Measurements from ENCODE around the gene COL23A1.

DNA sequence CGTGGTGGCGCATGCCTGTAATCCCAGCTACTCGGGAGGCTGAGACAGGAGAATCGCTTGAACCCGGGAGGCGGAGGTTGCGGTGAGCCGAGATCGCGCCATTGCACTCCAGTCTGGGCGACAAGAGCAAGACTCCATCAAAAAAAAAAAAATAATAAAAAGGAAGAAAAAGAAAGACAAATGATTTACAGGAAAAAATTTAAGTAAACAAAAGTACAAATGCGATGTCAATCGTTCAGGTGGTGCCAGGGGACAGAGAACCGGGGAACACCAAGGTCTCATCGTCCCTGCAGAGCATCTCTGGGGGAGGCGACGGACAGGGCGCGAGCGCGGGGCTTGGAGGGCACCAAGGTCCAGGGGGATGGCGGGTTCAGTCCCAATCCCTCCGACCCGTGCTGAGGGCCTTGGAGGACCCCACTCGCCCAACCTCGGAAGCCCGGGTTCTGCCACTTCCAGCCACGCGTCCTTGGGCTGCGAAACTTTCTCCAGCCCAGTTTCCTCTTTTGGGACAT lies 386.5 kb downstream of the COL23A1 start:
- TF ChIP-seq CTCF (IDR thresholded peaks at IDR 0.05; ENCODE audit: low read depth, low read length) (no peak), EZH2phosphoT487 (IDR thresholded peaks at IDR 0.05; ENCODE audit: low read depth) (no peak)

Data from OCI-LY3 (cell line).